Ovary (tissue), 9 donors: ENCODE results near the gene NPPB. TPM values are rescaled to one million over a fixed set of nuclear protein-coding genes. Genes with fewer than 3 reads are reported as not detected.

Experiments used
- DNase-seq, 5 donors: peaks; one replicate each; pipeline ENCODE4 v3.0.0-alpha.2; 2019 to 2020
- H3K27ac ChIP-seq, 2 donors: fragments of 200-600 bp; one replicate each; pipeline versions ENCODE4 v1.5.1 to v1.8.0; 2019 to 2022
- H3K27me3 ChIP-seq: fragments of 200-600 bp; one replicate; pipeline ENCODE4 v1.8.0; 2022
- H3K36me3 ChIP-seq: fragments of 200-600 bp; sonication (generic); one replicate; pipeline ENCODE4 v1.5.1; 2019
- H3K4me1 ChIP-seq: one replicate; pipeline ENCODE4 v1.8.1; 2013; ENCODE audit warnings: mild to moderate bottlenecking, moderate library complexity; ENCODE audit not compliant: insufficient read depth
- H3K4me3 ChIP-seq: fragments of 200-600 bp; sonication (generic); one replicate; pipeline ENCODE4 v1.5.1; 2017
- H3K9me3 ChIP-seq, 2 donors: fragments of 200-600 bp in 1 of 2; sonication (generic) in 1 of 2; one replicate each; pipeline versions ENCODE4 v1.5.1 to v1.8.1; 2013 to 2019; ENCODE audit warnings: mild to moderate bottlenecking in 1 of 2, moderate library complexity in 1 of 2
- EP300 ChIP-seq: sonication (generic); formaldehyde crosslinking; IDR thresholded peaks from one replicate; pipeline ENCODE4 v1.6.1; 2017; ENCODE audit warnings: antibody characterized with exemption
- POLR2A ChIP-seq: fragments of 450-650 bp; IDR thresholded peaks from one replicate; pipeline ENCODE4 v1.6.1; 2017; ENCODE audit warnings: antibody characterized with exemption, mild to moderate bottlenecking, moderate library complexity
- WGBS, 3 donors: extraction: QIAGEN DNeasy Blood & Tissue Kit in 1 of 3; methylation state at CpG; one replicate each; pipeline versions ENCODE4 v1.1.5 to v1.1.7; 2013 to 2017; 5-methylcytosine and 5-hydroxymethylcytosine counted together
- intact Hi-C, 4 donors: fragments of 100-400 bp; cut with DNase I; formaldehyde crosslinking; loops; one replicate each; pipeline versions ENCODE4 v1.11.0 to v1.15.1; 2022 to 2023
- polyA plus RNA-seq, 2 donors: library from polyadenylated mRNA; stranded (reverse); fragments of 200-250 nt in 1 of 2; fragments of 350-450 nt in 1 of 2; fragmentation: Illumina TruSeq in 1 of 2; extraction: RNeasy Lipid Tissue Mini Kit (QIAGEN cat#74804) in 1 of 2; gene quantifications; one replicate each; pipeline ENCODE4 v1.2.3, GENCODE V29; 2013 to 2014
- total RNA-seq, 7 donors: library from RNA; depleted of rRNA in 2 of 7; stranded (reverse); fragments of >200 nt in 2 of 7; fragmentation: NEBNext Ultra II Directional in 3 of 7; extraction: Animal tissue kit (Norgen Biotek cat#: 25700) in 3 of 7; gene quantifications; one replicate each; pipeline versions ENCODE4 v1.1.0 to v1.2.4, GENCODE V29; 2016 to 2023
- TF ChIP-seq, protein P1 (sequence below), 3 donors: fragments of 450-650 bp in 2 of 3; fragments of 200-600 bp in 1 of 3; IDR thresholded peaks; one replicate each; pipeline versions ENCODE4 v1.5.1 to v1.8.0; 2016 to 2022; ENCODE audit warnings: antibody characterized with exemption in 3 of 3, mild to moderate bottlenecking in 1 of 3
- donor health status: DM: no; HTN: no; CAD: no; lungs with moderate emphysema.
- donor health status: DM: no; HTN: no; CAD: no.
- donor health status: Bipolar disorder and iron deficiency.
- donor health status: DM: yes; HTN: yes; CAD: no.
- donor health status: DM: no; HTN: no; CAD: no.
- donor health status: DM: yes; HTN: yes; CAD: no.

The NPPB gene
- total and polyA plus RNA-seq, 9 donors = 0.22 TPM; not detected in 8

DNA sequence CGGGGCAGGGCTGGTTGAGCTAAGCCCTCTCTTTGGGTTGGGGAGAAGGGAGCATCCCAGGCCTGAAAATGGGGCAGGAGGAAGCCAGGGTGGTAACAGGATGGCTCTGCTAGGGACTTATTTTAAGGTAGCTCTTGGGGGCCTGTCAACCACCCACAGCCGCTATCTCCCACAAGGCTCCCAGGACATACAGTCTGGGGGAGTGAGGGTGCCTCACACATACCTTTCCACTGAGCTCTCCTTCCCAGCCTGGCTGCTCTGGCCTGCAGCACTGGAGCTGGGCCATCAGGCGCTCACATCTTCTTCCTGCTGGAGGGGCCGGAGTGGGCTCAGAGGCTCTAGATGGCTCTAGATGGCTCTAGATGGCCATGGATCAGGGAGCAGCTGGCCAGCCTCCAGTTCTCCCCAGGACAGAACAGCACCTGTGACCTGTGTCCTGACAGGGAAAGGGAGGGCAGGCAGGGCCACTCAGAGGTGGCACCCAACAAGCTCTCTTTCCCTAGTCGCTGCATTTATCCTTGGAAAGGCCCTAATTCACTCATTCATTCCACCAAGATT lies 11.0 kb upstream of the NPPB start:
- intact Hi-C loops = no loop called here
- Histone ChIP-seq H3K27ac (no peak overlapping the region), H3K9me3 (no peaks in the 10 kb centered on the region), H3K36me3 (no peaks in the 10 kb centered on the region), H3K27me3 (no peaks in the 10 kb centered on the region), H3K4me3 (no peak overlapping the region), H3K4me1 (no peaks in the 10 kb centered on the region)
- TF ChIP-seq, protein P1, sequence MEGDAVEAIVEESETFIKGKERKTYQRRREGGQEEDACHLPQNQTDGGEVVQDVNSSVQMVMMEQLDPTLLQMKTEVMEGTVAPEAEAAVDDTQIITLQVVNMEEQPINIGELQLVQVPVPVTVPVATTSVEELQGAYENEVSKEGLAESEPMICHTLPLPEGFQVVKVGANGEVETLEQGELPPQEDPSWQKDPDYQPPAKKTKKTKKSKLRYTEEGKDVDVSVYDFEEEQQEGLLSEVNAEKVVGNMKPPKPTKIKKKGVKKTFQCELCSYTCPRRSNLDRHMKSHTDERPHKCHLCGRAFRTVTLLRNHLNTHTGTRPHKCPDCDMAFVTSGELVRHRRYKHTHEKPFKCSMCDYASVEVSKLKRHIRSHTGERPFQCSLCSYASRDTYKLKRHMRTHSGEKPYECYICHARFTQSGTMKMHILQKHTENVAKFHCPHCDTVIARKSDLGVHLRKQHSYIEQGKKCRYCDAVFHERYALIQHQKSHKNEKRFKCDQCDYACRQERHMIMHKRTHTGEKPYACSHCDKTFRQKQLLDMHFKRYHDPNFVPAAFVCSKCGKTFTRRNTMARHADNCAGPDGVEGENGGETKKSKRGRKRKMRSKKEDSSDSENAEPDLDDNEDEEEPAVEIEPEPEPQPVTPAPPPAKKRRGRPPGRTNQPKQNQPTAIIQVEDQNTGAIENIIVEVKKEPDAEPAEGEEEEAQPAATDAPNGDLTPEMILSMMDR (IDR thresholded peaks at IDR 0.05) = no peak
- TF ChIP-seq EP300 (no peak), POLR2A (no peak)
- no peak for DNase-seq
- 66 to 81% (median 74%) methylated on average over 5 of the region's 5 CpGs for WGBS, 3 donors

DNA sequence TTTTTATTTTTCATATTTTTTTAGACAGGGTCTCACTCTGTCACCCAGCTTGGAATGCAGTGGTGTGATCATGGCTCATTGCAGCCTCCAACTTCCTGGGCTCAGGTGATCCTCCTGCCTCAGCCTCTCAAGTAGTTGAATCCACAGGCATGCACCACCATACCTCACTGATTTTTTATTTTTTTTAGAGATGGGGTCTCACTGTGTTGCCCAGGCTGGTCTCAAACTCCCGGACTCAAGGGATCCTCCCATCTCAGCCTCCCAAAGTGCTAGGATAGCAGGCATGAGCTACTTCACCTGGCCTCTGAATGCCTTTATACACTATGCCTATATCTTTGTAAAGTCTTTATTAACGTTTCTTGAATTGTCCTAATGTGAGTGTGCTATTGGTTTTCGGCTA lies 10.4 kb upstream of the NPPB start:
- Histone ChIP-seq H3K36me3 (no peaks in the 10 kb centered on the region), H3K9me3 (no peaks in the 10 kb centered on the region), H3K4me3 (no peak overlapping the region), H3K27me3 (no peaks in the 10 kb centered on the region), H3K4me1 (no peaks in the 10 kb centered on the region), H3K27ac (no peak overlapping the region)
- intact Hi-C loops = no loop called here
- 76 to 88% (median 83%) methylated on average over 3 of the region's 3 CpGs for WGBS, 3 donors
- no peak for TF ChIP-seq EP300
- TF ChIP-seq POLR2A = no peak
- TF ChIP-seq, protein P1 (IDR thresholded peaks at IDR 0.05) = no peak
- no peak for DNase-seq

DNA sequence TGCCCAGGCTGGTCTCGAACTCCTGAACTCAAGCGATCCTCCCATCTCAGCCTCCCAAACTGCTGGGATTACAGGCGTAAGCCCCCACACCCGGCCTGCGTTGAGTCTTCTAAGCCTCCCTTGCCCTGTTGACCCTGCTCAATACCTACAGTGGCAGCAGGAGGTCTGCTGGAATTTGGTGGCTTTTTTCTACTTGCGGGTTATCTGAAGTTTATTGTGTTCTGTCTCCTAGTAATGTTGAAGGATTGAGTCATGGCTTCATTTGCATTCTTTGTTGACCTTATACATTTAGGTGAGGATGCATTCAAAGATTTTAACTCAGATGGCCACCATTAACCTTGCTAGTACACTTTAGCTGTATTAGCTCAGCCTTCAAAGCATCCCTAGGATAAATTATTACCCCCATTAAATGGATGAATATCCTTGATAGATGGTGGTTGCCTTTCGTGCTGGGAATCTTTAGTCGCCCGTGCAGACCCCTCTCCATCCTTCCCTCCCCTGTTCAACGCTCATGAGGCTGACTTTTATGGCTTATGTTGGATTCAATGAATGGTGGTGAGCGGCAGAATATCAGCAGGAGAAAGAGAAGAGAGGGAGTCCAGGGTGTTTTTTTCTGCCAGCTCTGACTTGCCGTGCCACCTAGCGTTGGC lies 9.7 kb upstream of the NPPB start:
- Histone ChIP-seq H3K9me3 (no peaks in the 10 kb centered on the region), H3K36me3 (no peaks in the 10 kb centered on the region), H3K4me3 (no peak overlapping the region), H3K27ac (no peak overlapping the region), H3K27me3 (no peaks in the 10 kb centered on the region), H3K4me1 (no peaks in the 10 kb centered on the region)
- intact Hi-C loops = no loop called here
- no peak for DNase-seq
- TF ChIP-seq POLR2A = no peak
- TF ChIP-seq, protein P1 (IDR thresholded peaks at IDR 0.05) = no peak
- no peak for TF ChIP-seq EP300
- 53 to 56% (median 56%) methylated on average over 13 of the region's 13 CpGs for WGBS, 3 donors

DNA sequence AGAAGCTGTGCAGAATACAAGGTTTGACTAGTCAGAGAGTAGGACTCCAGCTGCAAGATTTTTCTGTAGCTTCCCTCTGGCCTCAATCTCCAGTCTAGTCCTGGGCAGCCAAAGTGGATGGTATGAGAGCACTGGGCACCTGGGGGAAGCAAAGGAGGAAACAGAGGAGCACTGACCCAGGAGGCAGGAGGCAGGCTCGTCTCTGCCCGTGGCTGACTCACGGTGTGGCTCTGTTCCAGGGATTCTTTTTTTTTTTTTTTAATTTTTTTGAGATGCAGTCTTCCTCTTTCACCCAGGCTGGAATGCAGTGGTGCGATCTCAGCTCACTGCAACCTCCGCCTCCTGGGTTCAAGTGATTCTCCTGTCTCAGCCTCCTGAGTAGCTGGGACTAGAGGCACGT lies 4.1 kb upstream of the NPPB start:
- Histone ChIP-seq H3K4me3 (no peak overlapping the region), H3K9me3 (no peaks in the 10 kb centered on the region), H3K27ac (no peak overlapping the region), H3K4me1 (no peaks in the 10 kb centered on the region), H3K27me3 (no peaks in the 10 kb centered on the region), H3K36me3 (no peaks in the 10 kb centered on the region)
- TF ChIP-seq, protein P1 (IDR thresholded peaks at IDR 0.05) = no peak
- DNase-seq = no peak
- intact Hi-C loops = no loop called here
- WGBS, 3 donors = 43 to 50% (median 47%) methylated on average over 6 of the region's 6 CpGs
